Activated CD4-positive, alpha-beta T cell treated with anti-CD3 and anti-CD28 coated beads, Interleukin-10, Interleukin-2, amounts not matched to agents 100 ng/mL and 50 ng/mL, durations not matched to agents 16 hours and 8 hours (primary cell): Measurements from ENCODE around the gene CPM.

Experiments used
- DNase-seq: peaks from one replicate; pipeline ENCODE4 v3.0.0-alpha.2; 2020

The CPM gene

GRCh38 chr12:68873316-68873715, 59.7 kb downstream of the CPM start:
- no peak for DNase-seq

- peak; percentile 37 for DNase-seq
Observed at GRCh38 chr12:68871921-68872320, 61.0 kb downstream of the CPM start.

GRCh38 chr12:68871396-68871795, 61.6 kb downstream of the CPM start:
- no peak for DNase-seq

GRCh38 chr12:68870443-68870842, 62.5 kb downstream of the CPM start:
- no peak for DNase-seq

GRCh38 chr12:68870011-68870410, 63.0 kb downstream of the CPM start:
- no peak for DNase-seq

GRCh38 chr12:68868043-68868790, 64.8 kb downstream of the CPM start:
- DNase-seq: no peak

GRCh38 chr12:68867606-68868005, 65.4 kb downstream of the CPM start:
- DNase-seq: no peak

- DNase-seq: no peak
Observed at GRCh38 chr12:68866950-68867349, 66.0 kb downstream of the CPM start.

- no peak for DNase-seq
Observed at GRCh38 chr12:68865399-68866164, 67.4 kb downstream of the CPM start.

GRCh38 chr12:68864604-68865003, 68.4 kb downstream of the CPM start:
- no peak for DNase-seq

- DNase-seq: peak; percentile 59
Observed at GRCh38 chr12:68863886-68864454, 69.0 kb downstream of the CPM start.

- DNase-seq: no peak
Observed at GRCh38 chr12:68863109-68863770, 69.7 kb downstream of the CPM start.

GRCh38 chr12:68861890-68862289, 71.1 kb downstream of the CPM start:
- no peak for DNase-seq

- no peak for DNase-seq
Observed at GRCh38 chr12:68856510-68856909, 76.5 kb downstream of the CPM start.

- no peak for DNase-seq
Observed at GRCh38 chr12:68855771-68856170, 77.2 kb downstream of the CPM start.

- no peak for DNase-seq
Observed at GRCh38 chr12:68855111-68855510, 77.9 kb downstream of the CPM start.

- no peak for DNase-seq
Observed at GRCh38 chr12:68854554-68854953, 78.4 kb downstream of the CPM start.

GRCh38 chr12:68854078-68854468, 78.9 kb downstream of the CPM start:
- DNase-seq: no peak

- DNase-seq: peak; percentile 26
Observed at GRCh38 chr12:68853396-68854077, 79.4 kb downstream of the CPM start.

- DNase-seq: no peak
Observed at GRCh38 chr12:68851592-68852306, 81.2 kb downstream of the CPM start.

- no peak for DNase-seq
Observed at GRCh38 chr12:68850390-68850789, 82.6 kb downstream of the CPM start.

GRCh38 chr12:68846811-68847210, 86.2 kb downstream of the CPM start:
- no peak for DNase-seq
